VCaP (cell line): ENCODE data around the gene CD2.

Experiments used
- H3K27ac ChIP-seq: fragments of 450-650 bp; 2 replicates; pipeline ENCODE4 v1.5.1; 2017
- TF ChIP-seq, protein P1 (sequence below): fragments of 450-650 bp; conservative IDR thresholded peaks from 2 replicates; pipeline ENCODE4 v1.5.1; 2017; ENCODE audit warnings: mild to moderate bottlenecking, moderate library complexity

Gene CD2

DNA sequence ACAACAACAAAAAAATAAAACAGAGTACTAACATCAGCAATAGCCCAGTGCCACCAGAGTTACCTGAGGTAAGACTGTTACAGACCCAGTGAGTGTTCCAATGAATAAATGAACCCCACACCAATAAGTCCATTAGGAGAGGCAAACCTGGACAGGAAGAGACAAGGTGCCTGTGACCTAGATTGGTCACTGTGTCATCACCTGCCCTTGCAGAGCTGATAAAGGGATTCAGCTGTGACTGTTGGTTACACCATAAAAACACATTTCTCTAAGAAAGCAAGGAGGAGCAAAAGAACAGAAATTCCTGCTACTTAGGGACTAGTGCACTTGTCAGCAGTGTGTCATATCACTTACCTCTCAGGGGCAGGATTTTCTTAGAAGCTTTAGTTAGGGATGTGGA lies 37.5 kb downstream of the CD2 start:
- TF ChIP-seq, protein P1, sequence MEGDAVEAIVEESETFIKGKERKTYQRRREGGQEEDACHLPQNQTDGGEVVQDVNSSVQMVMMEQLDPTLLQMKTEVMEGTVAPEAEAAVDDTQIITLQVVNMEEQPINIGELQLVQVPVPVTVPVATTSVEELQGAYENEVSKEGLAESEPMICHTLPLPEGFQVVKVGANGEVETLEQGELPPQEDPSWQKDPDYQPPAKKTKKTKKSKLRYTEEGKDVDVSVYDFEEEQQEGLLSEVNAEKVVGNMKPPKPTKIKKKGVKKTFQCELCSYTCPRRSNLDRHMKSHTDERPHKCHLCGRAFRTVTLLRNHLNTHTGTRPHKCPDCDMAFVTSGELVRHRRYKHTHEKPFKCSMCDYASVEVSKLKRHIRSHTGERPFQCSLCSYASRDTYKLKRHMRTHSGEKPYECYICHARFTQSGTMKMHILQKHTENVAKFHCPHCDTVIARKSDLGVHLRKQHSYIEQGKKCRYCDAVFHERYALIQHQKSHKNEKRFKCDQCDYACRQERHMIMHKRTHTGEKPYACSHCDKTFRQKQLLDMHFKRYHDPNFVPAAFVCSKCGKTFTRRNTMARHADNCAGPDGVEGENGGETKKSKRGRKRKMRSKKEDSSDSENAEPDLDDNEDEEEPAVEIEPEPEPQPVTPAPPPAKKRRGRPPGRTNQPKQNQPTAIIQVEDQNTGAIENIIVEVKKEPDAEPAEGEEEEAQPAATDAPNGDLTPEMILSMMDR: no peak
- no peak overlapping the region for H3K27ac ChIP-seq

DNA sequence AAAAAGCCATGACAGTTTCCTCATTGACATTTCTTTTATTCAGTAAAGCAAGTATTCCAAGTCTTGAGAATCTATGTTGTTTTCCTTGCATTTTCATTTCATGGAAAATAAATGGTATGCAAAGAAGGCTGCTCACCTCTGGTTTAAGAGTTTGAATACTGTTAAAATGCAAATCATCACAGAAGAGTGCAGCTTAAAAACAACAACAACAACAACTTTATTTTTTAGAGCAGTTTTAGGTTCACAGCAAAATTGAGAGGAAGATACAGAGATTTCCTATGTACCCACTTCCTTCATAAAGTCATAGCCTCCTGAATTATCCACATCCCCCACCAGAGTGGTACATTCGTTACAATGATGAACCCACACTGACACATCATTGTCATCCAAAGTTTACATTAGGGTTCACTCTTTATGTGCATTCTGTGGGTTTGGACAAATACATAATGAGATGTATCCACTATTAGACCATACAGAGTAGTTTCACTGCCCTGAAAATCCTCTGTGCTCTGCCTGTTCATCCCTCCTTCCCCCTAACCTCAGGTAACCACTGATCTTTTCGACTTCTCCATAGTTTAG lies 39.2 kb downstream of the CD2 start:
- no peak overlapping the region for H3K27ac ChIP-seq
- TF ChIP-seq, protein P1: no peak

GRCh38 chr1:116794371-116794770 lies 40.1 kb downstream of the CD2 start:
- H3K27ac ChIP-seq: no peak overlapping the region

DNA sequence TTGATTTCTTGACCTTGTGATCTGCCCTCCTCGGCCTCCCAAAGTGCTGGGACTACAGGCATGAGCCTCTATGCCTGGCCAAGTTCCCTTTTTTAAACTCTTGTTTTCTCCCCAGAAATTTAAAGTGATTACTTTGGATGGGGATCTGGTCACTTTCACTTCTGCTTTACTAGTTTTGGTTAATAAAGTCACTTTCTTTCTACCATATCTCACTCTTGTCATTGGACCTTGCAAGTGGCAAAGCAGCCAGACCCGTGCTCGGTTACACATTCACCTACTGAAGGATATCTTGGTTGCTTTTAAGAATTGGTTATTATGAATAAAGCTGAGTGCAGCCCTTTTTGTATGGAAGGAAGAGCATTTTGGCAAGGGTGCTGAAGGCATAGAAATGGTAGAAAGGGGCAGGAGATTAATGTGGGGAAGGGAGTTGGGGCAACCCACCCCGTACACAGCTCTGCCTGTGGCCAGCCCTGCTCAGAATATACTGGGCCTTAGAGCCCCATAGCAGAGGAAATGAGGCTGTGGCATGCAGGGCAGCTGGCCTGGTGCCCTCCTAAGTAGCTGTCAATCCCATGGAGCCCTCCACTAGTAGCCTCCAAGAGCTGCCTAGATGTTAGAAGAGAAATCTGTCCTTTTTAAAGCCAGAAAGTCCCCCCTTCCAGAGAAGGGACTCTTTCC lies 40.7 kb downstream of the CD2 start:
- H3K27ac ChIP-seq: no peak overlapping the region
- TF ChIP-seq, protein P1: no peak

More at GRCh38 chr1:116794371-116794770, 40.1 kb downstream of the CD2 start:
- TF ChIP-seq, protein P1: no peak

DNA sequence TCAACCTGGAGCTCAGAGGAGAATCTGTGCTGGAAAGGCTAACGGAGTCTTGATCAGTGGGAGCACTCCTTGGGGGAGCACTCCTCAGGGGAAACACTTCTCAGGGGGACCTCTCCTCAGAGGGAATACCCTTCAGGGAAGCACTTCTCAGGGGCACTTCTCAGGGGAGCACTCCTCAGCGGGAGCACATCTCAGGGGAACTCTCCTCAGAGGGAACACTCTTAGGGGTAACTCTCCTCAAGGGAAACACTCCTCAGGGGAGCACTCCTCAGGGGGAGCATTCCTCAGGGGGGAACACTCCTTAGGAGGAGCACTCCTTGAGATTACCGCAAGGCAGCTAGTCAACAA lies 41.2 kb downstream of the CD2 start:
- TF ChIP-seq, protein P1: no peak
- H3K27ac ChIP-seq: no peak overlapping the region

DNA sequence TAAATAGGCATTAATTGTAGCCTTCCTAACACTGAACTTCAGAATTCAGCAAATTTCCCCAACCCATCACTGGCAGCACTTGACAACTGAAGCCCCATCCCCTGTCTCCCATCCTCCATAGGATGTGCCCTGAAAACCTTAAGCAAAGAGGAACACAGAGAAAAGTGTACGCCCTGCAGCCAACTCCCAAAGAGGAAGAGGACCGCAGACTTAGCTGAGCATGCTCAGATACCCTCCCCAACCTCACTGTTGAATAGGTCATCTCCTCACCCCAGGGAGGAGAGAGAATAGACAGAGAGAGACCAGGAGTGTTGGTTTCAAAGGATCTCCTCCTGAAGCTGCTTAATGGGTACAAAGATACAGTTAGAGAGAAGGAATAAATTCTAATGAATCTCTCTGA lies 50.5 kb downstream of the CD2 start:
- no peak overlapping the region for H3K27ac ChIP-seq
- TF ChIP-seq, protein P1: no peak

- no peak overlapping the region for H3K27ac ChIP-seq
- TF ChIP-seq, protein P1: no peak
Measured at GRCh38 chr1:116805398-116805797, 51.2 kb downstream of the CD2 start.
